ENCODE results near the gene PARP2.
A peak's percentile ranks its signal among the peaks of the same experiment; 100 is the strongest.

GRCh38 chr14:20305265-20306078 lies 38.0 kb upstream of the PARP2 start, which contains the start of gene TTC5:
- TF ChIP-seq, protein P1, sequence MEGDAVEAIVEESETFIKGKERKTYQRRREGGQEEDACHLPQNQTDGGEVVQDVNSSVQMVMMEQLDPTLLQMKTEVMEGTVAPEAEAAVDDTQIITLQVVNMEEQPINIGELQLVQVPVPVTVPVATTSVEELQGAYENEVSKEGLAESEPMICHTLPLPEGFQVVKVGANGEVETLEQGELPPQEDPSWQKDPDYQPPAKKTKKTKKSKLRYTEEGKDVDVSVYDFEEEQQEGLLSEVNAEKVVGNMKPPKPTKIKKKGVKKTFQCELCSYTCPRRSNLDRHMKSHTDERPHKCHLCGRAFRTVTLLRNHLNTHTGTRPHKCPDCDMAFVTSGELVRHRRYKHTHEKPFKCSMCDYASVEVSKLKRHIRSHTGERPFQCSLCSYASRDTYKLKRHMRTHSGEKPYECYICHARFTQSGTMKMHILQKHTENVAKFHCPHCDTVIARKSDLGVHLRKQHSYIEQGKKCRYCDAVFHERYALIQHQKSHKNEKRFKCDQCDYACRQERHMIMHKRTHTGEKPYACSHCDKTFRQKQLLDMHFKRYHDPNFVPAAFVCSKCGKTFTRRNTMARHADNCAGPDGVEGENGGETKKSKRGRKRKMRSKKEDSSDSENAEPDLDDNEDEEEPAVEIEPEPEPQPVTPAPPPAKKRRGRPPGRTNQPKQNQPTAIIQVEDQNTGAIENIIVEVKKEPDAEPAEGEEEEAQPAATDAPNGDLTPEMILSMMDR (IDR thresholded peaks at IDR 0.05; ENCODE audit: low read length), result peak; percentile 66
- TF ChIP-seq EZH2 (optimal IDR thresholded peaks at IDR 0.05; ENCODE audit: low read depth, low read length) (no peak), EZH2phosphoT487 (IDR thresholded peaks at IDR 0.05; ENCODE audit: low read length) (no peak)
